Prostate gland (tissue), 2 donors: Measurements from ENCODE around the gene CCDC146.
"Not testable (repeated sequence)": the region's sequence is repeated elsewhere in the genome, so short reads cannot be mapped to it uniquely, and the experiment has no call there.

Experiments used
- POLR2A ChIP-seq: fragments of 450-650 bp; IDR thresholded peaks from one replicate; pipeline ENCODE4 v1.6.1; 2016; ENCODE audit warnings: antibody characterized with exemption, mild to moderate bottlenecking
- POLR2AphosphoS5 ChIP-seq: sonication (generic); formaldehyde crosslinking; IDR thresholded peaks from one replicate; pipeline ENCODE4 v1.6.1; 2017; ENCODE audit warnings: antibody characterized with exemption
- TF ChIP-seq, protein P1 (sequence below), 4 experiments: fragments of 200-600 bp in 2 of 4; fragments of 450-650 bp in 2 of 4; sonication (generic) in 2 of 4; IDR thresholded peaks; 1 replicate in 3 of 4; 2 replicates in 1 of 4; pipeline ENCODE4 v1.5.1; 2016 to 2019; ENCODE audit warnings: antibody characterized with exemption in 4 of 4, mild to moderate bottlenecking in 2 of 4, moderate library complexity in 2 of 4

DNA sequence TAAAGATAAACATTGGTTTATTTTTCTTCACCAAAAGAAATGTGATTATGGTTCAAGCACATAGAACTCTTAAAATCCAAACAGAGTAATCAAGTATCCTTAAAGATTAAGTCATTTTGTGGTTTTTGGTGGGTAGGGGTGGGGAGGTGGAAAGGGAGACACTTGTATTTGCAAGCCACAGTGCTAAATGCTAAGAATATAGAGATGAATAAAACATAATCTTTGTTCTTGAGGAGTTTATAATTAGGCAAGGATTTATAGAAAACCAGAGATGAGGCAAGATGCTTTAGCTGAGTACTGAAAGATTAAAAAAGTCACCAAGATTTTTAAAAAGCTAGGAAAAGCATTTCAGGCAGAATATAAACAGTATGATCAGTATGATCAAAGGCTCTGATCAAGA is 19.7 kb upstream of the CCDC146 start:
- TF ChIP-seq, protein P1, sequence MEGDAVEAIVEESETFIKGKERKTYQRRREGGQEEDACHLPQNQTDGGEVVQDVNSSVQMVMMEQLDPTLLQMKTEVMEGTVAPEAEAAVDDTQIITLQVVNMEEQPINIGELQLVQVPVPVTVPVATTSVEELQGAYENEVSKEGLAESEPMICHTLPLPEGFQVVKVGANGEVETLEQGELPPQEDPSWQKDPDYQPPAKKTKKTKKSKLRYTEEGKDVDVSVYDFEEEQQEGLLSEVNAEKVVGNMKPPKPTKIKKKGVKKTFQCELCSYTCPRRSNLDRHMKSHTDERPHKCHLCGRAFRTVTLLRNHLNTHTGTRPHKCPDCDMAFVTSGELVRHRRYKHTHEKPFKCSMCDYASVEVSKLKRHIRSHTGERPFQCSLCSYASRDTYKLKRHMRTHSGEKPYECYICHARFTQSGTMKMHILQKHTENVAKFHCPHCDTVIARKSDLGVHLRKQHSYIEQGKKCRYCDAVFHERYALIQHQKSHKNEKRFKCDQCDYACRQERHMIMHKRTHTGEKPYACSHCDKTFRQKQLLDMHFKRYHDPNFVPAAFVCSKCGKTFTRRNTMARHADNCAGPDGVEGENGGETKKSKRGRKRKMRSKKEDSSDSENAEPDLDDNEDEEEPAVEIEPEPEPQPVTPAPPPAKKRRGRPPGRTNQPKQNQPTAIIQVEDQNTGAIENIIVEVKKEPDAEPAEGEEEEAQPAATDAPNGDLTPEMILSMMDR (IDR thresholded peaks at IDR 0.05), result not testable (repeated sequence)
- not testable (repeated sequence) for TF ChIP-seq POLR2AphosphoS5, POLR2A
